Kidney epithelial cell (primary cell): ENCODE measurements around the gene CNN3. TPM values are rescaled to one million over a fixed set of nuclear protein-coding genes. Genes with fewer than 3 reads are reported as not detected.
A peak's percentile ranks its signal among the peaks of the same experiment; 100 is the strongest.

ENCODE experiments used
- DNase-seq: peaks from one replicate; pipeline ENCODE4 v3.0.0-alpha.2; 2010; ENCODE audit warnings: low read depth
- H3K27me3 ChIP-seq: 2 replicates; pipeline ENCODE4 v1.6.0; 2011; ENCODE audit warnings: low read length; ENCODE audit not compliant: control insufficient read depth, insufficient read depth
- H3K36me3 ChIP-seq: 2 replicates; pipeline ENCODE4 v1.5.1; 2011; ENCODE audit warnings: low read length; ENCODE audit not compliant: control insufficient read depth, insufficient read depth
- H3K4me3 ChIP-seq: 2 replicates; pipeline ENCODE4 v1.5.1; 2011; ENCODE audit warnings: low read depth, mild to moderate bottlenecking, control low read depth, low read length
- total RNA-seq: library from RNA; depleted of rRNA; stranded (reverse); fragments of >200 nt; gene quantifications from 2 replicates; pipeline ENCODE4 v1.2.3, GENCODE V29; 2015
- TF ChIP-seq, protein P1 (sequence below): IDR thresholded peaks from 2 replicates; pipeline ENCODE4 v1.5.1; 2011; ENCODE audit warnings: mild to moderate bottlenecking, moderate library complexity, low read length, control low read depth, inconsistent platforms; ENCODE audit not compliant: insufficient read depth, poor library complexity, severe bottlenecking

CNN3 gene
- total RNA-seq = 223 and 226 TPM in 2 replicates

DNA sequence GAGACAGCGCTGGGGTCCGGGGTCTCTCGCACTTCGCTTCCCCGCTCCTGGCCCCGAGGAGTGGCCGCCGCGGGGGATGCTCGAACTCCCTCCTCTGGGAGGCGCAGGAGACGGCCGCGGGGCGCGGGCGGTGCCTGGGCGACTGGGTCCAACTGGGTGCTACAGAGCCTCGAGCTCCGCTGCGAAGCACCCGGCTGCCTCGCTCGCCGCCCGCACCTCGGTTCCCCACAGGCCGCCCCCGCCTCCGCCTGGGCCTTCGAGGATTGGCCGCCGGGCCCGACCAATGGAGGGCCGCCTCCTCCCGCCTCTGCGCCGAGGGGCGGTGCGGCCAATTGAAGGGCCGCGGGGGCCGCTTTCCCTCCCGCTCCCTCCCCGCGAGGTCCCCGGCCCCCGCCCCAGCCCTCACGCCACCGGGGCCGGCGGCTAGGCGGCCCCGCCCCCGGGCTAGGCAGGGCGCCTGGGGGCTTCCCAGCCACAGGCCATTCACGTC, at the start of gene CNN3:
Gene CNN3 (minus strand): TSS at position 196 of the 490 bp plus-strand sequence. CDS start 216 bp downstream, outside the sequence.
- peak within 1 kb of the TSS; percentile 95 for H3K4me3 ChIP-seq
- H3K36me3 ChIP-seq = no peaks in the 10 kb centered on the region
- no peaks in the 10 kb centered on the region for H3K27me3 ChIP-seq
- TF ChIP-seq, protein P1, sequence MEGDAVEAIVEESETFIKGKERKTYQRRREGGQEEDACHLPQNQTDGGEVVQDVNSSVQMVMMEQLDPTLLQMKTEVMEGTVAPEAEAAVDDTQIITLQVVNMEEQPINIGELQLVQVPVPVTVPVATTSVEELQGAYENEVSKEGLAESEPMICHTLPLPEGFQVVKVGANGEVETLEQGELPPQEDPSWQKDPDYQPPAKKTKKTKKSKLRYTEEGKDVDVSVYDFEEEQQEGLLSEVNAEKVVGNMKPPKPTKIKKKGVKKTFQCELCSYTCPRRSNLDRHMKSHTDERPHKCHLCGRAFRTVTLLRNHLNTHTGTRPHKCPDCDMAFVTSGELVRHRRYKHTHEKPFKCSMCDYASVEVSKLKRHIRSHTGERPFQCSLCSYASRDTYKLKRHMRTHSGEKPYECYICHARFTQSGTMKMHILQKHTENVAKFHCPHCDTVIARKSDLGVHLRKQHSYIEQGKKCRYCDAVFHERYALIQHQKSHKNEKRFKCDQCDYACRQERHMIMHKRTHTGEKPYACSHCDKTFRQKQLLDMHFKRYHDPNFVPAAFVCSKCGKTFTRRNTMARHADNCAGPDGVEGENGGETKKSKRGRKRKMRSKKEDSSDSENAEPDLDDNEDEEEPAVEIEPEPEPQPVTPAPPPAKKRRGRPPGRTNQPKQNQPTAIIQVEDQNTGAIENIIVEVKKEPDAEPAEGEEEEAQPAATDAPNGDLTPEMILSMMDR = peak; percentile 20
- no peak for DNase-seq

DNA sequence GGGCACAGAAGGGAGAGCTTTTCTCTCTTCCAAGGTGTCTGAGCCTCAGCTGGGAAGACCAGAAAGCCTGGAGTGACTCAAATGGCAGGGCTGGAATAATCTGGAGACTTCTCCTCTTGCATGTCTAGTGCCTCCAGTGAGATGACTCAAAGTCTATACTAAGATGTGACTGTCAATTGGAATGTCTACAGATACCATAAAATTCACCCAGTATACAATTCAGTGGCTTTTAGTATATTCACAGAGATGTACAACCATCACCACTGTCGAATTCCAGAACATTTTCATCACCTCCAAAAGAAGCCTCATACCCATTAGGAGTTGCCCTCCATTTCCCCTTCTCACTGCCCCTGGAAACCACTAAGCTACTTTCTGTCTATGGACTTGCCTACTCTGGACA, 47.9 kb upstream of the CNN3 start:
- DNase-seq = peak; percentile 56
- TF ChIP-seq, protein P1 = no peak
- Histone ChIP-seq H3K27me3 (no peaks in the 10 kb centered on the region), H3K4me3 (no peak overlapping the region), H3K36me3 (no peaks in the 10 kb centered on the region)

- no peaks in the 10 kb centered on the region for H3K36me3 ChIP-seq
- peak; percentile 66 for DNase-seq
- H3K27me3 ChIP-seq = no peaks in the 10 kb centered on the region
- no peak overlapping the region for H3K4me3 ChIP-seq
- TF ChIP-seq, protein P1 = no peak
Observed at GRCh38 chr1:94974241-94974640, 47.3 kb upstream of the CNN3 start.

- no peak for DNase-seq
- H3K27me3 ChIP-seq = no peaks in the 10 kb centered on the region
- no peak overlapping the region for H3K4me3 ChIP-seq
Observed at GRCh38 chr1:94973309-94973922, 46.5 kb upstream of the CNN3 start.

GRCh38 chr1:94971491-94971924, 44.6 kb upstream of the CNN3 start:
- Histone ChIP-seq H3K36me3 (no peaks in the 10 kb centered on the region), H3K4me3 (no peak overlapping the region), H3K27me3 (no peaks in the 10 kb centered on the region)
- no peak for DNase-seq
- TF ChIP-seq, protein P1 = no peak

More at GRCh38 chr1:94973309-94973922, 46.5 kb upstream of the CNN3 start:
- H3K36me3 ChIP-seq = no peaks in the 10 kb centered on the region
- TF ChIP-seq, protein P1 = no peak

DNA sequence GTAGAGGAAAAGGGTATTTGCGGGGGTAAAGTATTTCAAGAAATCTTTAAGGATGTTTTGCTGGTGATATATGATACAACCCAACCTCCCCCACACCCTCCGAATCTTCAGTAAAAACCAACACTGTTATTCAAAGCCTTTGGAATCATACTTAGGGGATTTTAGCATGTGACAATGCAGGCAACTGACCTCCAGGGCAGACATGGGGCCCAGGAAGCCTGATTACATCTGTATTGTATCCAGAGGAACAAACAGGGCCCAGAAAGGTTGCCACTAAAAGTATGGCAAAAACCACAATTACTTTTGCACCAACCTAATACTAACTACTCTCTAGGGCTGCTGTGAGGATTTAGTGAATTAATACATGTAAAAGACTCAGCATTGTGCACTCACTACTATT, 43.9 kb upstream of the CNN3 start:
- no peak for DNase-seq
- H3K36me3 ChIP-seq = no peaks in the 10 kb centered on the region
- TF ChIP-seq, protein P1 = no peak
- no peaks in the 10 kb centered on the region for H3K27me3 ChIP-seq
- no peak overlapping the region for H3K4me3 ChIP-seq
